ENCODE results near the gene ERI2. TPM values are rescaled to one million over a fixed set of nuclear protein-coding genes. Genes with fewer than 3 reads are reported as not detected.

ERI2 gene
- total RNA-seq, 2 experiments from 2014 or later: 17.6 to 19.8 TPM

DNA sequence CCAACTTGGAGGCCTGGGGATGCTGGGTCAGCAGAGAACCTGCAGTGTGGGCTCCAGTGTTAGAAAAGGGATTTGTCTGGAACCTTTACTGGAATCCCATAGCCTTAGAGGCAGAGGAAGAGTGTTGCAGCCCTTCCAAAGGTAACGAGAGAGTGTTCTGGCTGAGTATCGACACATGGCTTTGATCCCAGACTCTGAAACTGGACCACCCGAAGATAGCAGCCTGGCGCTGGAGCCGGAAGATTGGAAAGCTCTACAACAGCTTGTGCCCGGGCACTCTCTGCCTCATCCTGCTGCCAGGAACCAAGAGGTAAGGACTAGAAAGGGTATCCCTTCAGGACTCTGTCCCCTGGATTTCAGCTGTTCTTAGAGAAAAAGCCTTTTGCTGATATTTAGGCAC, 39.8 kb upstream of the ERI2 start:
- intact Hi-C loops (cut with DNase I, micrococcal nuclease): loop anchor here in 1 of 2 experiments (10.0 kb wide), 1 partner anchor 429 kb away; the partner anchor contains the start of gene CRYM
- H3K9me3 Mint-ChIP-seq (ENCODE audit: low read depth): no peaks in the 10 kb centered on the region
- no peaks in the 10 kb centered on the region for H3K27me3 Mint-ChIP-seq
- H3K27ac Mint-ChIP-seq: no peak overlapping the region
- CTCF ChIA-PET: interaction anchor here (0.7 to 1.2 kb wide), 2 partner anchors 13 to 25 kb away, joined by 3 to 4 read pairs; no protein-coding TSS in a partner anchor
- no peak overlapping the region for H3K4me3 Mint-ChIP-seq
- H3K36me3 Mint-ChIP-seq (ENCODE audit: low read depth): peaks cover 13% of the 10 kb centered on the region
- POLR2A ChIA-PET: no interaction called here
- DNase-seq: no peak
- no peak for ATAC-seq
- H3K4me1 Mint-ChIP-seq: peaks cover 27% of the 10 kb centered on the region

- H3K9me3 Mint-ChIP-seq (ENCODE audit: low read depth): no peaks in the 10 kb centered on the region
These were observed 38.3 kb upstream of the ERI2 start for GRCh38 chr16:20844588-20844987.

DNA sequence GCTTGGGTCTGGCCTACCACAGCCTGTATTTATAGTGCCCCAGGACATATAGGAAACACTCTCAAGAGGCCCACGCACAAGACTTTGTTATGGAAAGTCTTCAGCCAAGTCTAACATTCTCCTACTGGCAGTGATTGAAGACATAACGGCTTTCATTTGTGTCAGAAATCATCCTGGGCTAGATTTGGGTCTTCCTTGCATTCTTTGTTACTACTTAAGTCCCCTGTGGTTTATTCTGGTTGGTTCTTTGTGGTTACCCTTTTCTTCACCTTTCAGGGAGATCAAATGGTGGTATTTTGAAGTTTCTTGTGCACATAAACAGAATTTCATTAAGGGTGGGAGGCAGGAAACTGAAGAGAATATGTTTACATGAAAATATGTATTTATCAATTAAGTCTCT, 37.8 kb upstream of the ERI2 start:
- Mint-ChIP-seq H3K27me3 (no peaks in the 10 kb centered on the region), H3K4me3 (no peak overlapping the region), H3K4me1 (peaks cover 21% of the 10 kb centered on the region), H3K9me3 (ENCODE audit: low read depth) (no peaks in the 10 kb centered on the region), H3K27ac (peak overlapping the region; percentile 59), H3K36me3 (ENCODE audit: low read depth) (peaks cover 18% of the 10 kb centered on the region)
- ATAC-seq (no peak), DNase-seq (no peak)
- intact Hi-C loops (cut with DNase I, micrococcal nuclease): loop anchor here in 1 of 2 experiments (10.0 kb wide), 1 partner anchor 431 kb away; the partner anchor contains the start of gene CRYM
- ChIA-PET POLR2A (no interaction called here), CTCF (interaction anchor here (0.7 to 1.2 kb wide), 2 partner anchors 10 to 38 kb away, joined by 3 to 4 read pairs; partner anchors contain the start of genes ERI2 and REXO5)

More at GRCh38 chr16:20844588-20844987, 38.3 kb upstream of the ERI2 start:
- H3K4me3 Mint-ChIP-seq: no peak overlapping the region
- ChIA-PET CTCF (interaction anchor here (0.5 to 0.9 kb wide), 3 partner anchors 39 to 99 kb away, joined by 3 to 4 read pairs (median 3); partner anchors contain the start of genes ERI2 and REXO5), POLR2A (interaction anchor here (0.5 to 0.7 kb wide), 2 partner anchors 94 to 522 kb away, joined by 3 to 4 read pairs; no protein-coding TSS in a partner anchor)
- intact Hi-C loops (cut with DNase I, micrococcal nuclease): loop anchor here in 1 of 2 experiments (10.0 kb wide), 1 partner anchor 430 kb away; the partner anchor contains the start of gene CRYM
- H3K27ac Mint-ChIP-seq: peak overlapping the region; percentile 78
- H3K27me3 Mint-ChIP-seq: no peaks in the 10 kb centered on the region
- peak; percentile 32 for DNase-seq
- H3K4me1 Mint-ChIP-seq: peaks cover 21% of the 10 kb centered on the region
- peaks cover 18% of the 10 kb centered on the region for H3K36me3 Mint-ChIP-seq (ENCODE audit: low read depth)
- ATAC-seq: peak; percentile 68

GRCh38 chr16:20839504-20839903, 33.2 kb upstream of the ERI2 start:
- intact Hi-C loops (cut with DNase I, micrococcal nuclease): no loop called here
- ATAC-seq: no peak
- Mint-ChIP-seq H3K4me3 (no peak overlapping the region), H3K36me3 (ENCODE audit: low read depth) (peaks cover 45% of the 10 kb centered on the region), H3K4me1 (peaks cover 11% of the 10 kb centered on the region), H3K27ac (no peak overlapping the region), H3K9me3 (ENCODE audit: low read depth) (peaks cover 16% of the 10 kb centered on the region), H3K27me3 (no peaks in the 10 kb centered on the region)
- ChIA-PET CTCF (no interaction called here), POLR2A (no interaction called here)
- no peak for DNase-seq

- DNase-seq: no peak
- H3K4me1 Mint-ChIP-seq: no peaks in the 10 kb centered on the region
- no peaks in the 10 kb centered on the region for H3K27me3 Mint-ChIP-seq
- ATAC-seq: no peak
- H3K9me3 Mint-ChIP-seq (ENCODE audit: low read depth): peaks cover 16% of the 10 kb centered on the region
- intact Hi-C loops (cut with DNase I, micrococcal nuclease): no loop called here
- H3K36me3 Mint-ChIP-seq (ENCODE audit: low read depth): peaks cover 52% of the 10 kb centered on the region
- H3K27ac Mint-ChIP-seq: no peak overlapping the region
- CTCF ChIA-PET: interaction anchor here (1.6 kb wide), 1 partner anchor 10 kb away, joined by 4 read pairs; no protein-coding TSS in a partner anchor
- no peak overlapping the region for H3K4me3 Mint-ChIP-seq
- POLR2A ChIA-PET: no interaction called here
These were observed 32.0 kb upstream of the ERI2 start for GRCh38 chr16:20838240-20838639.

GRCh38 chr16:20833086-20833485, 26.8 kb upstream of the ERI2 start:
- ChIA-PET CTCF (interaction anchor here (0.6 to 1.6 kb wide), 5 partner anchors 9 to 101 kb away, joined by 3 to 4 read pairs (median 3); no protein-coding TSS in a partner anchor), POLR2A (no interaction called here)
- no peaks in the 10 kb centered on the region for H3K27me3 Mint-ChIP-seq
- peaks cover 35% of the 10 kb centered on the region for H3K36me3 Mint-ChIP-seq (ENCODE audit: low read depth)
- no peaks in the 10 kb centered on the region for H3K4me1 Mint-ChIP-seq
- intact Hi-C loops (cut with DNase I, micrococcal nuclease): no loop called here
- H3K27ac Mint-ChIP-seq: no peak overlapping the region
- no peak for DNase-seq
- no peak overlapping the region for H3K4me3 Mint-ChIP-seq
- ATAC-seq: no peak
- H3K9me3 Mint-ChIP-seq (ENCODE audit: low read depth): peaks cover 16% of the 10 kb centered on the region

- Mint-ChIP-seq H3K4me3 (no peak overlapping the region), H3K27me3 (no peaks in the 10 kb centered on the region), H3K9me3 (ENCODE audit: low read depth) (peaks cover 1% of the 10 kb centered on the region), H3K4me1 (no peaks in the 10 kb centered on the region), H3K36me3 (ENCODE audit: low read depth) (peaks cover 27% of the 10 kb centered on the region), H3K27ac (no peak overlapping the region)
- ChIA-PET CTCF (no interaction called here), POLR2A (no interaction called here)
- DNase-seq (no peak), ATAC-seq (no peak)
- intact Hi-C loops (cut with DNase I, micrococcal nuclease): no loop called here
These were observed 24.1 kb upstream of the ERI2 start for GRCh38 chr16:20830372-20830771.

DNA sequence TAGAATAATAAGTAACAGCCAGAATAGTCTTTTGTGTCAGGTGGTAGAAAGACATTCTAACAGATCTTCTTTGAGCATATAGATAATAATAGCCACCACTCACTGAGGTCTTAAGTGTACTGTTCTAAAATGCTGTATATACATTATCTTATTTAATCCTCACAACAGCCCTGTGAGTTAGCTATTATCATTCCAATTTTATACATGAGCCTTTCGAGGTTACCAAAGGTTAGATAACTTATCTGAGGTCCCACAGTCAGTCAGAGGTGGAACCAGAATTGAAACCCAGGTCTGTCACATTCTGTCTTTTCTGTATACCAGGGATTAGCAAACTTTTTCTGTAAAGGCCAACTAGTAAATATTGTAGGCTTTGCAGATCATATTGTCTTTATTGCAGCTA, 23.3 kb upstream of the ERI2 start:
- Mint-ChIP-seq H3K36me3 (ENCODE audit: low read depth) (peaks cover 19% of the 10 kb centered on the region), H3K4me3 (no peak overlapping the region), H3K27me3 (no peaks in the 10 kb centered on the region), H3K27ac (no peak overlapping the region), H3K9me3 (ENCODE audit: low read depth) (no peaks in the 10 kb centered on the region), H3K4me1 (no peaks in the 10 kb centered on the region)
- CTCF ChIA-PET: no interaction called here
- POLR2A ChIA-PET: no interaction called here
- DNase-seq (no peak), ATAC-seq (no peak)
- intact Hi-C loops (cut with DNase I, micrococcal nuclease): no loop called here

DNA sequence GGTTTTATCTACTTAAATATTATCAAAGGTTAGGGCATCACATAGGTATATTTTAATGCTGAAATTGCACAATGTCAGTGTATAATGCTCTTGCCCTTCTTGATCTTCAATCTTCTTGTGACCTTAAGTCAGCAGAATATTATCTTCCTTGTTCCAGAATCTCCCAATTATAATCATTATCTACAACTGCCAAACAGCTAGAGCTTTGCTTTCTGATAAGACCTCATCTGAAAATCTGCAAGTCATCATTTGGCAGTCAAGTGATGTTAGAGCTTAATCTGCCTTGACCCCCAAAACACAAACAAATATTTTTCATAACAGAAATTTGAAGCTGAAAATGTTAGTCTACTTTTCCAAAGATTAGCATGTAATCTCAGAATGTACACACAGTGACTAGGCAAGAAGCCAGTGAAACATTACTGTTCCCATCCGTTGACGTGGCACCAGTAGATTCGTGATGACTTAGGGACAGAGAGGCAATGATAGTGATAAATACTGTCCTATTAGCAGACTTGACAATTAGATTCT, 19.8 kb upstream of the ERI2 start:
- ATAC-seq (no peak), DNase-seq (no peak)
- H3K4me3 Mint-ChIP-seq: no peak overlapping the region
- H3K9me3 Mint-ChIP-seq (ENCODE audit: low read depth): no peaks in the 10 kb centered on the region
- H3K27ac Mint-ChIP-seq: no peak overlapping the region
- H3K27me3 Mint-ChIP-seq: no peaks in the 10 kb centered on the region
- ChIA-PET CTCF (interaction anchor here (0.9 to 1.0 kb wide), 2 partner anchors 15 to 20 kb away, joined by 3 to 4 read pairs; partner anchors contain the start of genes ERI2 and REXO5), POLR2A (no interaction called here)
- H3K4me1 Mint-ChIP-seq: peaks cover 7% of the 10 kb centered on the region
- peaks cover 23% of the 10 kb centered on the region for H3K36me3 Mint-ChIP-seq (ENCODE audit: low read depth)
- intact Hi-C loops (cut with DNase I, micrococcal nuclease): no loop called here

DNA sequence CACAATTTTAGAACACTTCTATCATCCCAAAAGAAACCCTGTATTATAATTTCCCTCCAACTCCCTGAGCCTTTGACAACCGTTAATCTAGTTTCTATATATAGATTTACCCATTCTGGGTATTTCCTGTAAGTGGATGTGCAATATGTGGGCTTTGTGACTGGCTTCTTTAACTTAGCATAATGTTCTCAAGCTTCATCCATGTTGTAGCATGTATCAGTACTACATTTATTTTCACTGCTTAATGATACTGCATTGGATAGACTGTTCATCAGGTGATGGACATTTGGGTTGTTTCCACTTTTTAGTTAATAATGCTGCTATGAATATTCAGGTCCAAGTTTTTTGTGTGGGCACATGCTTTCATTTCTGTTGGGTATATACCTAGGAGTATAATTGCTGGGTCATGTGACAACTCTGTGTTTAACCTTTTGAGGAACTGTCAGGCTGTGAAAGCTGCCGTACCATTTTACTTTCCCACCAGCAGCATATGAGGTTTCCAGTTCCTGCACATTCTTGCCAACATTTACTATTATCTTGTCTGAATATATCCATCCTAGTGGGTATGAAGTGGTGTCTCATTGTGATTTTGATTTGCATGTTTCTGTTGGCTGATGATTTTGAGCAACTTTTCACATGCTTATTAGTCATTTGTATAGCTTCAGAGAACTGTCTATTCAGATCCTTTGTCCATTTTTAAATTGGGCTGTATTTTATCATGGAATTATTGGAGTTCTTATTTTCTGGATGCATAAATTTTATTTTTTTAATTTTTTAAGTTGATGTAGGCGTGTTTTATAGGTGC, 16.5 kb upstream of the ERI2 start:
- no peak overlapping the region for H3K27ac Mint-ChIP-seq
- DNase-seq (no peak), ATAC-seq (peak; percentile 33)
- peaks cover 7% of the 10 kb centered on the region for H3K4me1 Mint-ChIP-seq
- H3K27me3 Mint-ChIP-seq: no peaks in the 10 kb centered on the region
- no peak overlapping the region for H3K4me3 Mint-ChIP-seq
- POLR2A ChIA-PET: no interaction called here
- intact Hi-C loops (cut with DNase I, micrococcal nuclease): no loop called here
- H3K9me3 Mint-ChIP-seq (ENCODE audit: low read depth): no peaks in the 10 kb centered on the region
- CTCF ChIA-PET: no interaction called here
- H3K36me3 Mint-ChIP-seq (ENCODE audit: low read depth): peaks cover 32% of the 10 kb centered on the region

DNA sequence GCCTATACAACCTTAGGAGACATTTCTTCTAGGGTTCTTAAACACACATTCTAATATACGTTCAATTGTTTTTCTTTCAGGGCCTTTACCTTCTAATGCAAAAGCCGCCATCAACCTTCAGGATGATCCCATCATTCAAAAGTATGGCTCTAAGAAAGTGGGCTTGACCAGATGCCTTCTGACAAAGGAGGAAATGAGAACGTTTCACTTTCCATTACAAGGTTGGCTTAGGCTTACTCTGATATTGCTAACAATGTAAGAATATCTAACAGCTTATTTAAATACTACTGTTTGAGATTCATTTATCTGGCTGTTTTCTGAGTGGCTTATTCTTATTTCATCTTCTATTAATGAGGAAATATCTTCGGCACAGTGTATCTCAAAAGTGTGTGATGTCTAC, 15.4 kb upstream of the ERI2 start:
- CTCF ChIA-PET: no interaction called here
- ATAC-seq (no peak), DNase-seq (no peak)
- Mint-ChIP-seq H3K4me3 (no peak overlapping the region), H3K27ac (no peak overlapping the region), H3K4me1 (peaks cover 7% of the 10 kb centered on the region), H3K36me3 (ENCODE audit: low read depth) (peaks cover 28% of the 10 kb centered on the region), H3K9me3 (ENCODE audit: low read depth) (no peaks in the 10 kb centered on the region), H3K27me3 (no peaks in the 10 kb centered on the region)
- POLR2A ChIA-PET: no interaction called here
- intact Hi-C loops (cut with DNase I, micrococcal nuclease): no loop called here
